H9 (cell line): ENCODE data around the gene FAM149A. TPM values are rescaled to one million over a fixed set of nuclear protein-coding genes. Genes with fewer than 3 reads are reported as not detected.

Experiments used
- DNase-seq: peaks from one replicate; pipeline ENCODE4 v3.0.0-alpha.2; 2017
- H2AFZ ChIP-seq: one replicate; pipeline ENCODE4 v1.6.1; 2013; ENCODE audit warnings: mild to moderate bottlenecking, low read length, control low read depth, moderate library complexity
- H2AK5ac ChIP-seq: 2 replicates; pipeline ENCODE4 v1.6.1; 2013; ENCODE audit warnings: low read length, control low read depth, mixed read lengths; ENCODE audit not compliant: insufficient read length
- H2BK120ac ChIP-seq: one replicate; pipeline ENCODE4 v1.6.1; 2013; ENCODE audit warnings: low read depth, mild to moderate bottlenecking, low read length, control low read depth, inconsistent platforms; ENCODE audit not compliant: poor library complexity, severe bottlenecking
- H2BK12ac ChIP-seq: 2 replicates; pipeline ENCODE4 v1.6.1; 2013; ENCODE audit warnings: low read length, control low read depth, mixed read lengths, low read depth; ENCODE audit not compliant: insufficient read length
- H2BK15ac ChIP-seq: 2 replicates; pipeline ENCODE4 v1.6.1; 2013; ENCODE audit warnings: low read depth, low read length, control low read depth
- H2BK20ac ChIP-seq: one replicate; pipeline ENCODE4 v1.6.1; 2013; ENCODE audit warnings: low read depth, mild to moderate bottlenecking, low read length, control low read depth, inconsistent platforms; ENCODE audit not compliant: poor library complexity, severe bottlenecking
- H2BK5ac ChIP-seq: 2 replicates; pipeline ENCODE4 v1.6.1; 2013; ENCODE audit warnings: low read length, control low read depth, mixed read lengths; ENCODE audit not compliant: insufficient read length
- H3K14ac ChIP-seq: 2 replicates; pipeline ENCODE4 v1.6.1; 2013; ENCODE audit warnings: low read length, control low read depth; ENCODE audit not compliant: insufficient read depth
- H3K18ac ChIP-seq: 2 replicates; pipeline ENCODE4 v1.6.1; 2013; ENCODE audit warnings: low read depth, mild to moderate bottlenecking, mixed read lengths, low read length, control low read depth; ENCODE audit not compliant: insufficient read length
- H3K23ac ChIP-seq: 2 replicates; pipeline ENCODE4 v1.6.1; 2013; ENCODE audit warnings: low read length, control low read depth, mixed read lengths, low read depth; ENCODE audit not compliant: insufficient read length
- H3K23me2 ChIP-seq: 2 replicates; pipeline ENCODE4 v1.6.1; 2013; ENCODE audit warnings: low read depth, mild to moderate bottlenecking, mixed read lengths, low read length, control low read depth; ENCODE audit not compliant: insufficient read length, poor library complexity, severe bottlenecking
- H3K27ac ChIP-seq: 2 replicates; pipeline ENCODE4 v1.5.1; 2013; ENCODE audit warnings: low read length, control low read depth, mixed read lengths, low read depth; ENCODE audit not compliant: insufficient read length
- H3K27me3 ChIP-seq: 2 replicates; pipeline ENCODE4 v1.6.1; 2013; ENCODE audit warnings: low read length, control low read depth, inconsistent platforms; ENCODE audit not compliant: insufficient read depth
- H3K4ac ChIP-seq: 2 replicates; pipeline ENCODE4 v1.6.1; 2013; ENCODE audit warnings: low read depth, mild to moderate bottlenecking, control low read depth, inconsistent platforms, low read length, moderate library complexity
- H3K4me1 ChIP-seq: 2 replicates; pipeline ENCODE4 v1.6.1; 2013; ENCODE audit warnings: low read length, control low read depth, inconsistent platforms; ENCODE audit not compliant: insufficient read depth
- H3K4me2 ChIP-seq: 2 replicates; pipeline ENCODE4 v1.6.1; 2013; ENCODE audit warnings: low read length, control low read depth, mixed read lengths; ENCODE audit not compliant: insufficient read length, insufficient read depth
- H3K56ac ChIP-seq: 2 replicates; pipeline ENCODE4 v1.6.1; 2013; ENCODE audit warnings: low read depth, mild to moderate bottlenecking, mixed read lengths, low read length, control low read depth; ENCODE audit not compliant: insufficient read length
- H3K79me1 ChIP-seq: 2 replicates; pipeline ENCODE4 v1.6.1; 2013; ENCODE audit warnings: low read depth, mild to moderate bottlenecking, moderate library complexity, low read length, control low read depth, inconsistent platforms; ENCODE audit not compliant: insufficient read depth, poor library complexity, severe bottlenecking
- H3K79me2 ChIP-seq: 2 replicates; pipeline ENCODE4 v1.6.1; 2013; ENCODE audit warnings: low read length, control low read depth, inconsistent platforms; ENCODE audit not compliant: insufficient read depth
- H3K9ac ChIP-seq: 2 replicates; pipeline ENCODE4 v1.6.1; 2013; ENCODE audit warnings: low read length, control low read depth, mixed read lengths; ENCODE audit not compliant: insufficient read length; ENCODE audit errors: extremely low read depth
- H3K9me3 ChIP-seq: one replicate; pipeline ENCODE4 v1.6.1; 2013; ENCODE audit warnings: low read depth, low read length, inconsistent platforms; ENCODE audit not compliant: control insufficient read depth
- H3T11ph ChIP-seq: one replicate; pipeline ENCODE4 v1.6.1; 2013; ENCODE audit warnings: mild to moderate bottlenecking, low read length, control low read depth, inconsistent platforms
- H4K20me1 ChIP-seq: one replicate; pipeline ENCODE4 v1.6.1; 2013; ENCODE audit not compliant: control insufficient read depth, insufficient read length, insufficient read depth
- H4K5ac ChIP-seq: 2 replicates; pipeline ENCODE4 v1.6.1; 2013; ENCODE audit warnings: low read depth, mild to moderate bottlenecking, mixed read lengths, low read length, control low read depth; ENCODE audit not compliant: insufficient read length
- H4K8ac ChIP-seq: replicated peaks from 2 replicates; pipeline ENCODE4 v1.6.1; 2013; ENCODE audit warnings: low read length, control low read depth, mixed read lengths, low read depth; ENCODE audit not compliant: insufficient read length
- H4K91ac ChIP-seq: 2 replicates; pipeline ENCODE4 v1.6.1; 2013; ENCODE audit warnings: low read depth, mild to moderate bottlenecking, moderate library complexity, mixed read lengths, low read length, control low read depth; ENCODE audit not compliant: insufficient read length
- H3K27ac Mint-ChIP-seq, 3 experiments: 2 replicates in 2 of 3; 3 replicates in 1 of 3; pipeline ENCODE4 v1.8.0; 2020 to 2021; ENCODE audit warnings: mixed read lengths in 3 of 3, mild to moderate bottlenecking in 1 of 3, moderate library complexity in 1 of 3
- H3K27me3 Mint-ChIP-seq: 2 replicates; pipeline ENCODE4 v1.8.0; 2021; ENCODE audit warnings: low read depth, mild to moderate bottlenecking, moderate library complexity, mixed read lengths
- H3K36me3 Mint-ChIP-seq, 3 experiments: 2 replicates in 2 of 3; 3 replicates in 1 of 3; pipeline ENCODE4 v1.8.0; 2020 to 2021; ENCODE audit warnings: low read depth in 3 of 3, mixed read lengths in 3 of 3; ENCODE audit not compliant: insufficient read depth in 1 of 3
- H3K4me1 Mint-ChIP-seq, 2 experiments: 2 replicates each; pipeline ENCODE4 v1.8.0; 2020; ENCODE audit warnings: mixed read lengths in 2 of 2
- H3K4me3 Mint-ChIP-seq, 2 experiments: 2 replicates in 1 of 2; 3 replicates in 1 of 2; pipeline ENCODE4 v1.8.0; 2020 to 2021; ENCODE audit warnings: mild to moderate bottlenecking in 2 of 2, mixed read lengths in 2 of 2, moderate library complexity in 1 of 2
- H3K9me3 Mint-ChIP-seq, 2 experiments: 2 replicates in 1 of 2; 3 replicates in 1 of 2; pipeline ENCODE4 v1.8.0; 2020; ENCODE audit warnings: mild to moderate bottlenecking in 2 of 2, mixed read lengths in 2 of 2, moderate library complexity in 1 of 2
- WGBS: extraction: QIAGEN DNeasy Blood & Tissue Kit; methylation state at CpG from one replicate; pipeline ENCODE4 v1.1.7; 2013; ENCODE audit warnings: missing lambda C conversion rate, low lambda C conversion rate, mixed read lengths; ENCODE audit not compliant: insufficient read length; ENCODE audit errors: extremely low coverage; 5-methylcytosine and 5-hydroxymethylcytosine counted together
- total RNA-seq: library from RNA; stranded (reverse); gene quantifications from 2 replicates; pipeline ENCODE4 v1.2.1, GENCODE V29; 2021
- TF ChIP-seq, protein P1 (sequence below): fragments of 200-600 bp; sonication (generic); conservative IDR thresholded peaks from 3 replicates; pipeline ENCODE4 v1.8.0; 2021; ENCODE audit warnings: antibody characterized with exemption, mild to moderate bottlenecking

The FAM149A gene
- total RNA-seq, 1 experiment from 2014 or later, result 5.9 TPM

GRCh38 chr4:186134257-186134656 is 29.8 kb downstream of the FAM149A start:
- no peak overlapping the region for H3K4me3 Mint-ChIP-seq
- no peak overlapping the region for H3K4me2 ChIP-seq

More at GRCh38 chr4:186134257-186134656, 29.8 kb downstream of the FAM149A start:
- Histone ChIP-seq H3K9ac (no peak overlapping the region), H2BK120ac (no peak overlapping the region), H2AFZ (no peak overlapping the region), H2BK15ac (no peak overlapping the region), H4K5ac (no peak overlapping the region), H2BK12ac (no peak overlapping the region), H3K14ac (no peak overlapping the region), H3K27ac (no peak overlapping the region), H2AK5ac (no peak overlapping the region), H4K20me1 (no peaks in the 10 kb centered on the region), H3K4me1 (peaks cover 4% of the 10 kb centered on the region; the same call in 1 of the 2 replicates), H2BK5ac (no peak overlapping the region), H3K79me1 (no peaks in the 10 kb centered on the region), H2BK20ac (no peak overlapping the region), H3K18ac (no peak overlapping the region), H3K79me2 (no peaks in the 10 kb centered on the region), H3K23me2 (no peaks in the 10 kb centered on the region), H3T11ph (no peak overlapping the region), H3K4ac (no peak overlapping the region), H3K23ac (no peak overlapping the region), H3K56ac (no peak overlapping the region), H3K27me3 (no peaks in the 10 kb centered on the region), H4K91ac (no peak overlapping the region), H3K9me3 (no peaks in the 10 kb centered on the region), H4K8ac (no peak overlapping the region)
- TF ChIP-seq, protein P1, sequence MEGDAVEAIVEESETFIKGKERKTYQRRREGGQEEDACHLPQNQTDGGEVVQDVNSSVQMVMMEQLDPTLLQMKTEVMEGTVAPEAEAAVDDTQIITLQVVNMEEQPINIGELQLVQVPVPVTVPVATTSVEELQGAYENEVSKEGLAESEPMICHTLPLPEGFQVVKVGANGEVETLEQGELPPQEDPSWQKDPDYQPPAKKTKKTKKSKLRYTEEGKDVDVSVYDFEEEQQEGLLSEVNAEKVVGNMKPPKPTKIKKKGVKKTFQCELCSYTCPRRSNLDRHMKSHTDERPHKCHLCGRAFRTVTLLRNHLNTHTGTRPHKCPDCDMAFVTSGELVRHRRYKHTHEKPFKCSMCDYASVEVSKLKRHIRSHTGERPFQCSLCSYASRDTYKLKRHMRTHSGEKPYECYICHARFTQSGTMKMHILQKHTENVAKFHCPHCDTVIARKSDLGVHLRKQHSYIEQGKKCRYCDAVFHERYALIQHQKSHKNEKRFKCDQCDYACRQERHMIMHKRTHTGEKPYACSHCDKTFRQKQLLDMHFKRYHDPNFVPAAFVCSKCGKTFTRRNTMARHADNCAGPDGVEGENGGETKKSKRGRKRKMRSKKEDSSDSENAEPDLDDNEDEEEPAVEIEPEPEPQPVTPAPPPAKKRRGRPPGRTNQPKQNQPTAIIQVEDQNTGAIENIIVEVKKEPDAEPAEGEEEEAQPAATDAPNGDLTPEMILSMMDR, result no peak
- Mint-ChIP-seq H3K4me1 (peaks cover 29% of the 10 kb centered on the region in 2 experiments), H3K27me3 (no peaks in the 10 kb centered on the region), H3K36me3 (no peaks in the 10 kb centered on the region), H3K9me3 (no peaks in the 10 kb centered on the region), H3K27ac (peak overlapping the region in 2 of 3 experiments; percentile 6 to 77; a peak in 3 of 7 replicates)
- WGBS, result no CpG with 5 or more reads among the region's 3 CpGs
- DNase-seq, result no peak
